Activated CD4-positive, alpha-beta T cell treated with anti-CD3 and anti-CD28 coated beads, Interleukin-2, amount 50 U/mL, for 48 hours (primary cell): ENCODE results near the gene CNTNAP2.

Source experiments
- DNase-seq, 2 experiments: peaks; one replicate each; pipeline ENCODE4 v3.0.0-alpha.2; 2020

CNTNAP2 gene

GRCh38 chr7:148146346-148146745, 2029.7 kb downstream of the CNTNAP2 start:
- DNase-seq = no peak

- no peak for DNase-seq
Measured at GRCh38 chr7:148147438-148147837, 2030.8 kb downstream of the CNTNAP2 start.

- DNase-seq = no peak
Measured at GRCh38 chr7:148148456-148148855, 2031.9 kb downstream of the CNTNAP2 start.

- no peak for DNase-seq
Measured at GRCh38 chr7:148149730-148150129, 2033.1 kb downstream of the CNTNAP2 start.

GRCh38 chr7:148151778-148152177, 2035.2 kb downstream of the CNTNAP2 start:
- no peak for DNase-seq

- no peak for DNase-seq
Measured at GRCh38 chr7:148153616-148154284, 2037.1 kb downstream of the CNTNAP2 start.

- no peak for DNase-seq
Measured at GRCh38 chr7:148155000-148155399, 2038.4 kb downstream of the CNTNAP2 start.

GRCh38 chr7:148155826-148156225, 2039.2 kb downstream of the CNTNAP2 start:
- DNase-seq = no peak

- no peak for DNase-seq
Measured at GRCh38 chr7:148156233-148156632, 2039.6 kb downstream of the CNTNAP2 start.

GRCh38 chr7:148159331-148159730, 2042.7 kb downstream of the CNTNAP2 start:
- DNase-seq = no peak

- no peak for DNase-seq
Measured at GRCh38 chr7:148161776-148162175, 2045.2 kb downstream of the CNTNAP2 start.

- no peak for DNase-seq
Measured at GRCh38 chr7:148162808-148163207, 2046.2 kb downstream of the CNTNAP2 start.

GRCh38 chr7:148163246-148163645, 2046.6 kb downstream of the CNTNAP2 start:
- no peak for DNase-seq

- no peak for DNase-seq
Measured at GRCh38 chr7:148172920-148173319, 2056.3 kb downstream of the CNTNAP2 start.

GRCh38 chr7:148173369-148173768, 2056.8 kb downstream of the CNTNAP2 start:
- no peak for DNase-seq

GRCh38 chr7:148174376-148174775, 2057.8 kb downstream of the CNTNAP2 start:
- DNase-seq = no peak

GRCh38 chr7:148175512-148175911, 2058.9 kb downstream of the CNTNAP2 start:
- DNase-seq = no peak

- no peak for DNase-seq
Measured at GRCh38 chr7:148177972-148178371, 2061.4 kb downstream of the CNTNAP2 start.

- no peak for DNase-seq
Measured at GRCh38 chr7:148180075-148180474, 2063.5 kb downstream of the CNTNAP2 start.

- DNase-seq = no peak
Measured at GRCh38 chr7:148182264-148182663, 2065.7 kb downstream of the CNTNAP2 start.

GRCh38 chr7:148185041-148185440, 2068.4 kb downstream of the CNTNAP2 start:
- no peak for DNase-seq

- no peak for DNase-seq
Measured at GRCh38 chr7:148187471-148187870, 2070.9 kb downstream of the CNTNAP2 start.

- no peak for DNase-seq
Measured at GRCh38 chr7:148191391-148192065, 2074.9 kb downstream of the CNTNAP2 start.

GRCh38 chr7:148192491-148192890, 2075.9 kb downstream of the CNTNAP2 start:
- no peak for DNase-seq

GRCh38 chr7:148201992-148202391, 2085.4 kb downstream of the CNTNAP2 start:
- no peak for DNase-seq
